ENCODE measurements around the gene RUNX3. TPM values are rescaled to one million over a fixed set of nuclear protein-coding genes. Genes with fewer than 3 reads are reported as not detected.

The RUNX3 gene
- polyA plus RNA-seq, 3 donors = 4.4 to 27.9 (median 6.7) TPM

- intact Hi-C loops (cut with micrococcal nuclease) = no loop called here
- Histone ChIP-seq H3K27me3 (ENCODE audit: control insufficient read depth in 2 of 2, insufficient read depth in 2 of 2, low read length in 2 of 2) (peaks cover 0 to 2% of the 10 kb centered on the region in 2 donors), H3K4me2 (replicated peaks; ENCODE audit: extremely low read depth, low read length, poor library complexity, severe bottlenecking) (no peak overlapping the region), H3K9me3 (replicated peaks in 1 of 2; ENCODE audit: control insufficient read depth in 1 of 2, insufficient read depth in 1 of 2, low read length in 2 of 2) (no peaks in the 10 kb centered on the region), H3K9ac (ENCODE audit: insufficient read depth, low read length, poor library complexity, severe bottlenecking) (no peak overlapping the region), H3K4me1 (ENCODE audit: control insufficient read depth in 1 of 2, insufficient read depth in 2 of 2, low read length in 2 of 2) (no peaks in the 10 kb centered on the region), H3K79me2 (ENCODE audit: insufficient read depth, low read length) (no peaks in the 10 kb centered on the region), H3K27ac (ENCODE audit: low read depth in 1 of 2, low read length in 2 of 2) (no peak overlapping the region), H2AFZ (ENCODE audit: insufficient read depth, low read depth, low read length, poor library complexity, severe bottlenecking) (no peak overlapping the region), H3K4me3 (replicated peaks in 1 of 3; ENCODE audit: low read depth in 2 of 3, low read length in 3 of 3) (no peak overlapping the region), H4K20me1 (ENCODE audit: insufficient read depth, low read length) (peaks cover 63% of the 10 kb centered on the region), H3K36me3 (replicated peaks in 1 of 2; ENCODE audit: control insufficient read depth in 1 of 2, insufficient read depth in 2 of 2, low read length in 2 of 2) (peaks cover 22 to 50% of the 10 kb centered on the region in 2 donors)
- Mint-ChIP-seq H3K9me3 (peaks cover 0 to 2% (median 0%) of the 10 kb centered on the region in 7 donors), H3K4me1 (peaks cover 3% of the 10 kb centered on the region), H3K4me3 (no peak overlapping the region), H3K36me3 (peaks cover 20 to 41% of the 10 kb centered on the region in 2 donors), H3K27me3 (ENCODE audit: low read depth in 3 of 3) (peaks cover 0 to 4% (median 3%) of the 10 kb centered on the region in 3 donors), H3K27ac (no peak overlapping the region)
- DNase-seq = no peak
- 96% methylated on average over 37 of the region's 38 CpGs for WGBS (ENCODE audit: insufficient coverage)
- TF ChIP-seq, protein P1, sequence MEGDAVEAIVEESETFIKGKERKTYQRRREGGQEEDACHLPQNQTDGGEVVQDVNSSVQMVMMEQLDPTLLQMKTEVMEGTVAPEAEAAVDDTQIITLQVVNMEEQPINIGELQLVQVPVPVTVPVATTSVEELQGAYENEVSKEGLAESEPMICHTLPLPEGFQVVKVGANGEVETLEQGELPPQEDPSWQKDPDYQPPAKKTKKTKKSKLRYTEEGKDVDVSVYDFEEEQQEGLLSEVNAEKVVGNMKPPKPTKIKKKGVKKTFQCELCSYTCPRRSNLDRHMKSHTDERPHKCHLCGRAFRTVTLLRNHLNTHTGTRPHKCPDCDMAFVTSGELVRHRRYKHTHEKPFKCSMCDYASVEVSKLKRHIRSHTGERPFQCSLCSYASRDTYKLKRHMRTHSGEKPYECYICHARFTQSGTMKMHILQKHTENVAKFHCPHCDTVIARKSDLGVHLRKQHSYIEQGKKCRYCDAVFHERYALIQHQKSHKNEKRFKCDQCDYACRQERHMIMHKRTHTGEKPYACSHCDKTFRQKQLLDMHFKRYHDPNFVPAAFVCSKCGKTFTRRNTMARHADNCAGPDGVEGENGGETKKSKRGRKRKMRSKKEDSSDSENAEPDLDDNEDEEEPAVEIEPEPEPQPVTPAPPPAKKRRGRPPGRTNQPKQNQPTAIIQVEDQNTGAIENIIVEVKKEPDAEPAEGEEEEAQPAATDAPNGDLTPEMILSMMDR (IDR thresholded peaks at IDR 0.05) = no peak
These were observed 28.1 kb downstream of the RUNX3 start for GRCh38 chr1:24901791-24902470.

- no peak for DNase-seq
- peaks cover 0 to 5% (median 0%) of the 10 kb centered on the region in 7 donors for H3K9me3 Mint-ChIP-seq
- intact Hi-C loops (cut with micrococcal nuclease) = no loop called here
- no peak overlapping the region for H3K4me3 Mint-ChIP-seq
- Histone ChIP-seq H3K4me2 (replicated peaks; ENCODE audit: extremely low read depth, low read length, poor library complexity, severe bottlenecking) (no peak overlapping the region), H4K20me1 (ENCODE audit: insufficient read depth, low read length) (peaks cover 56% of the 10 kb centered on the region), H2AFZ (ENCODE audit: insufficient read depth, low read depth, low read length, poor library complexity, severe bottlenecking) (no peak overlapping the region), H3K27ac (ENCODE audit: low read depth in 1 of 2, low read length in 2 of 2) (no peak overlapping the region), H3K36me3 (replicated peaks in 1 of 2; ENCODE audit: control insufficient read depth in 1 of 2, insufficient read depth in 2 of 2, low read length in 2 of 2) (peaks cover 22 to 43% of the 10 kb centered on the region in 2 donors), H3K9ac (ENCODE audit: insufficient read depth, low read length, poor library complexity, severe bottlenecking) (no peak overlapping the region), H3K4me1 (ENCODE audit: control insufficient read depth in 1 of 2, insufficient read depth in 2 of 2, low read length in 2 of 2) (no peaks in the 10 kb centered on the region), H3K4me3 (replicated peaks in 1 of 3; ENCODE audit: low read depth in 2 of 3, low read length in 3 of 3) (no peak overlapping the region), H3K27me3 (ENCODE audit: control insufficient read depth in 2 of 2, insufficient read depth in 2 of 2, low read length in 2 of 2) (peaks cover 0 to 4% of the 10 kb centered on the region in 2 donors), H3K79me2 (ENCODE audit: insufficient read depth, low read length) (no peaks in the 10 kb centered on the region), H3K9me3 (replicated peaks in 1 of 2; ENCODE audit: control insufficient read depth in 1 of 2, insufficient read depth in 1 of 2, low read length in 2 of 2) (no peaks in the 10 kb centered on the region)
- WGBS (ENCODE audit: insufficient coverage) = 94% methylated on average over 10 of the region's 12 CpGs
- peaks cover 3% of the 10 kb centered on the region for H3K4me1 Mint-ChIP-seq
- peaks cover 1 to 12% (median 3%) of the 10 kb centered on the region in 3 donors for H3K27me3 Mint-ChIP-seq (ENCODE audit: low read depth in 3 of 3)
- peaks cover 15 to 35% of the 10 kb centered on the region in 2 donors for H3K36me3 Mint-ChIP-seq
- TF ChIP-seq, protein P1 (IDR thresholded peaks at IDR 0.05) = no peak
- H3K27ac Mint-ChIP-seq = no peak overlapping the region
These were observed 28.9 kb downstream of the RUNX3 start for GRCh38 chr1:24900985-24901781.
